HG03432 (cell line): ENCODE data around the gene ILDR2.

Experiments
- ATAC-seq: cut with Tn5 transposase; IDR thresholded peaks from one replicate; pipeline ENCODE4 v1.9.1; 2021; ENCODE audit warnings: mild to moderate bottlenecking, moderate library complexity; ENCODE audit not compliant: unreplicated experiment

ILDR2 gene, protein sequence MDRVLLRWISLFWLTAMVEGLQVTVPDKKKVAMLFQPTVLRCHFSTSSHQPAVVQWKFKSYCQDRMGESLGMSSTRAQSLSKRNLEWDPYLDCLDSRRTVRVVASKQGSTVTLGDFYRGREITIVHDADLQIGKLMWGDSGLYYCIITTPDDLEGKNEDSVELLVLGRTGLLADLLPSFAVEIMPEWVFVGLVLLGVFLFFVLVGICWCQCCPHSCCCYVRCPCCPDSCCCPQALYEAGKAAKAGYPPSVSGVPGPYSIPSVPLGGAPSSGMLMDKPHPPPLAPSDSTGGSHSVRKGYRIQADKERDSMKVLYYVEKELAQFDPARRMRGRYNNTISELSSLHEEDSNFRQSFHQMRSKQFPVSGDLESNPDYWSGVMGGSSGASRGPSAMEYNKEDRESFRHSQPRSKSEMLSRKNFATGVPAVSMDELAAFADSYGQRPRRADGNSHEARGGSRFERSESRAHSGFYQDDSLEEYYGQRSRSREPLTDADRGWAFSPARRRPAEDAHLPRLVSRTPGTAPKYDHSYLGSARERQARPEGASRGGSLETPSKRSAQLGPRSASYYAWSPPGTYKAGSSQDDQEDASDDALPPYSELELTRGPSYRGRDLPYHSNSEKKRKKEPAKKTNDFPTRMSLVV

DNA sequence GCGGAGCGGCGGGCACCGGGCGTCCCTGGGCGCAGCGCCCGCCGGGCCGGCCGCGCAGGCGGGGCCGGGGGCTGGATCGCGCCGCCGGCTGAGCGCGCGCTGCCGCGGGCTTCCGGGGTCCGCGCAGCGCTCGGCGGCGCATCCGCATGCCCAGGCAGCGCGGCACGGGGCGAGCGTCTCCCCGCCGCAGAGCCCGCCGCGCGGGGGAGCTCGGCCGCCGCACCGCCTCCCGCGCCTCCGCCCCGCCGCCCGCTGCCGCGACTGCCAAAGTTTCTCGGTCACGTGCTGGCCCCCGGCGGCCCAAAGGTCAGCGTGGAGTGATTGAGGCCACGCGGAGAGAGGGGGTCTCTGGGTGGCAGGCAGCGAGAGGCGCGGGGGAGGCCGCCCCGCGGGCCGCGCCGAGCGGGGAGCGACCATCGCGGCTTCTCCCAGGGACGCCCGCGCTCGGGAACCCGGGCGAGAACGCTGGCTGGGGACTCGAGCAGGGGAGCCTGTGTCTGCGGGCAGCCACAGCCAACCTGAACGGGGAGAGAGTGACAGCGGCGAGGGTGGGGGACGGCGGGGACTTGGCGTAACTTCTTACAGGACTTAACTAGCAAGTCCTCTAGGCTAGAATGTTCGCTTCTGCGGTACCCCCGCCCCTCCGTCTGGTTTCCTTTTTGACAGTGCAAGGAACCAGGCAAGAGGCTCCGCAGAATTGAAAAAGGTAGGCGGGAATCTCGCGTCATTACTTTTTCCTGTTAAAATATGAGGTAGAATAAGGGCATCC, at the start of gene ILDR2:
Gene ILDR2, minus strand, starts transcription at position 180 of the 769 bp plus-strand sequence. CDS start 272 bp downstream, outside the sequence.
- peak; percentile 83 for ATAC-seq

DNA sequence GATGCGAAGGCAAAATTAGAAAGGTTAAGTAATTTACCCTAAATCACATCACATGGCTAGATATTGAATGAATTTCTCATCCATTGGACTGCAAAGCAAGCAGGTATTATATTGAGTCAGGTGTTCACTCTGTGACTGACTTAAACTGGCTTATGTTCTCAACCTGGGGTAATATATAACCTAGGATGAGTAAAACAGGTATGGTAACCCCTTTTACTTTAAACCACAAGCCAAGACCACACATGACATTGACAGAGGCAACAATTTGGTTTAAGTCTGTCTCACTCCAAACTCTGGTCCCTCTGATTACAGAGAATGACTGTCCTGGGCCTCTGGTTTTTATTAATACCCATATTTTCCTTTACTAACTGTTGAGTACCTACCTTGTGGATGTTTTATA, 47.0 kb upstream of the ILDR2 start:
- ATAC-seq = no peak

DNA sequence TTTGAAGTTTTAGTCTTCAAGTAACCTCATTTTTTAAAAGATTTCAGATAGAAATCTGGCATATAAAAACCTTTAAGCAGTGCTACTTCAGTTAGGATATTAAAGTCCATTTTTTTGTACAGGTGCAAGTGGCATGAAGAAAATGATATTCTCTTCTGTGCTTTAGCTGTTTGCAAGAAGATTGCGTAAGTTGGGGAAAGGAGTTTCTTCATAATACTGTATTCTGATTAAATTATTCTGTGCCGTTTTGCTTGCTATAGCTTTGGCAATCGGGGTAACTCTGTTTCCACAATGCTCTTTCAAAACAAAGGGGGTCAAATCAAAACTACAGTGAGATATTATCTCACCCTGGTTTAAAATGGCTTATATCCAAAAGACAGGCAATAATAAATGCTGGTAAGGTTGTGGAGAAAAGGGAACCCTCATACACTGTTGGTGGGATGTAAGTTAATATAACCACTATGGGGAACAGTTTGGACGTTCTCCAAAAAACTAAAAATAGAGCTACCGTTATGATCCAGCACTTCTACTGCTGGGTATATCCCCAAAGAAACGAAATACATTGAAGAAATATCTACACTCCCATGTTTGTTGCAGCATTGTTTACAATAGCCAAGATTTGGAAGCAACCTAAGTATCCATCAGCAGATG, 40.9 kb upstream of the ILDR2 start:
- no peak for ATAC-seq

DNA sequence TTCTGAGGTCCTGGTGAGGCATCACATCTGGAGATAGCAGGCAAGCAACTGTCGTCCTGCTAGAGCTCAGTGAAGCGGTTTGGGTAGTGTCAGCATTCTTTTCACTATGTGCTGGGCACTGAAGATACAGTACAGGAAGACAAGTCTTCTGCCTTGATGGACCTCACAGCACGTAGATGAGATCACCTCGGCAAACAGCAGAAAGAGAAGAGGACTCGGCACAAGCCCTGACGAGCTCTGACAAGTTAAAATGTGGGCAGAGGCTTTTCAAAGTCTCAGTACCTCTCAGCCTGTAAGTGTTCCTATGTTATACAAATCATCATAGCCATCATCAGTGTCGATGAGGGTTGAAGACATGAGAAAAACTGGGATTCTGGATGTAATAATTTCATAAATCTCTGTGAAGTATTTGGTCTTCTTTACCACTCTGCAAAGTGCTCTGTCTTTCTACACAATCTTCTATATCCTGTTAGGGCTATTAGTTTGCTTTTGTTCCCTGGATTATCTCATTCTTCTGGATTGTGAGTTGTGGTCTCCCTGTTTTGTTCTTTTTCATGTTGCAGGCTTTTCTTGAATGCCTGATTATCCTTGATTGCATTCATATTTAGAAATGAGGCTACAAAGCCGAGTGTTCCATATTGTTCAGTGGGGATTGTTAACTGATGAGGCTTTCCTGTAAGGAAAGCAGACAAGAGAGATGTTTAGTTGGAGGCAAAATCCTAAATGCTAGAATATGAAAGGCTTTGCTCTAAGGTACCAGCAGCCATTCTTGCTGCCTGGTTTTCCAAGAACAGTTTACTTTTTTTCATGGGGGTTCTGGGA, 38.0 kb upstream of the ILDR2 start:
- ATAC-seq = no peak

DNA sequence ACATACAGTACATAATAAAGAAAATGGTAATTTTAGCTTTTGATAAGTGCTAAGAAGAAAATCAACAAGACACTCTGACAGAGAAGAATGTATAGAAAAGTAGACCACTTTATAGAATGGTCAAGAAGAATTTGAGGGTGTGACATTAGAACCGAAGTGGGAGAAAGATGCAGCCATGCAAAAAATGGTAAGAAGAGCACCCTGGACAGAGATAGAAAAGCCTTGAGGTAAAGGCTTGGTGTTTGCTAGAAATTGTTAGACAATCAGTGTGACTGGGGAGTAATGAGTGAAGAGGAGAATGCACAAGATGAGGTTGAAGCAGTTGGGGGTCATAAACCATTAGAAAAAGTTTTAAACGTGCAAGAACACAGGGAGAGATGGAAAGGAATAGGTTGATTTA, 37.2 kb upstream of the ILDR2 start:
- ATAC-seq = no peak

DNA sequence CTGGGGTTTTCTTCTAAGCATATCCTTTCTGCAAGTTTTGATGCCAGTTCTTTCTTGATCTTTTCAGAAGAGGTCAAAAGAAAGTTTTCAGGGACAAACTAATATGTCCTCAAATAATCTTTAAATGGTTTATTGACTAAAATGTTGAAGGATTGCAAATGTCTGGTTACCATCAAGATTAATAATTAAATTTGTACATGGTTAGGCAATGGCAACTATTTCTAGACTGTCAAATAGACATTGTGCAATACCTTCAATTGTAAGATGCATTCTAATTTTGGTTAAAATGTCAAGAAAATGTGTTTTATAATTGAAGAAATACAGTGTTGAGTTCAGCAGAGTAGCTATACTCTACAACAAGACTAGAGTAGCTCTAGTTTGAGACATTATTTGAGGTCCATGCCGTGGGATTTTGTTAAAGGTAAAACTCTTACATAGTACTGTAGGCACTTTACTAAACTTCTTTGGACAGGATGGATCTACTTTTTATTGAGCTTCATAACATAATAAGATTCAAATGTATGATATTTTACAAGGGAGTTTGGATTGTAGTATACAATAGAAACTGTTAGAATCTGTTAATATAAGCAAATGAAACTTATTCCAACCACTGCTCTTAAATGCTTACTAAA, 36.3 kb upstream of the ILDR2 start:
- no peak for ATAC-seq

DNA sequence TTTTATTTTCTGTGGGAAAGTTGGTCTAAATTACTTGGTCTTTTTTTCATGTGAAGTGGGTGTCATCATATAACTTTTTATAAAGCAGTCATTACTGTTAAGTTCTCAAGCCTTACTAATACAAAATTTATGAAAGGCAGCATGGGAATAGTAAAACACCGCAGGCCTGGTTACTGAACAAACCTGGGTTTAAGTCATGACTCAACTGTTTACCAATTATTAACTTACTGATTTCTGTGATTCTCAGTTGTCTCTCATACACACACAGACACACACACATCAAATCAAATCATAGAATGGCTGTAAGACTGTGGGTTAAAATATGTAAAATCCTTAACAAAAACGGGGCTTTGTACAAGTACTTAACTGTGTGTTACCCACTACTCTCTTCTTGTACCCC, 28.4 kb upstream of the ILDR2 start:
- no peak for ATAC-seq

DNA sequence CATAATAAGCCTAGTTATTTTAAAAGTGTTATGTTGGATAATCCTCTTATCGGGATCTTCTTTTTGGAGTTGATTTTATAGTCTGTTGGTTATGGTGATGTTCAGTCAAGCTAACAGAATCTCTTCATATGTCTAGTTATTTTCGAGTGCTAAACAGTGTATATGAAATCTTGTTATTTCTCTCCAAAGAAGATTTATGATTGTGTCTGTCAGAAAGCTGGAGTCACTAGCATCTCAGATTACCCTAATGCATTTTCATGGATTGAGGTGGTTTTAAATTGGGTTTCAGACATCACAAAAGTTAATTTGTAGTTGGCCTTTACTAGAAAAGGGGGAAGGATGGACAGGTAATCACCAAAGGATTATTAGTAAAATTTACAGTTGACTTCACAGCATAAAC, 27.0 kb upstream of the ILDR2 start:
- no peak for ATAC-seq

DNA sequence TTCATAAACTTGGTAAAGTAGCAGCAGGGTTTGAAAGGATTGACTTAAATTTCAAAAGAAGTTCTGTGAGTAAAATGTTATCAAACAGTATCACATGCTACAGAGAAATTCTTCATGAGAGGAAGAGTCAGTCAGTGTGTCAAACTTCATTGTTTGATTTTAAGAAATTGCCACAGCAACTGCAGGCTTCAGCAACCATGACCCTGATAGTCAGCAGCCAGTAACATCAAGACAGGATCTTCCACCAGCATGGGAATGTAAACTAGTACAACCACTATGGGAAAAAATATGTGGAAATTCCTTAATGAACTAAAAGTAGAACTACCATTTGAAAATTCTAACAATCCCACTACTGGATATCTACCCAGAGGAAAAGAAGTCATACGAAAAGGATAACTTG, 25.2 kb upstream of the ILDR2 start:
- ATAC-seq = no peak

DNA sequence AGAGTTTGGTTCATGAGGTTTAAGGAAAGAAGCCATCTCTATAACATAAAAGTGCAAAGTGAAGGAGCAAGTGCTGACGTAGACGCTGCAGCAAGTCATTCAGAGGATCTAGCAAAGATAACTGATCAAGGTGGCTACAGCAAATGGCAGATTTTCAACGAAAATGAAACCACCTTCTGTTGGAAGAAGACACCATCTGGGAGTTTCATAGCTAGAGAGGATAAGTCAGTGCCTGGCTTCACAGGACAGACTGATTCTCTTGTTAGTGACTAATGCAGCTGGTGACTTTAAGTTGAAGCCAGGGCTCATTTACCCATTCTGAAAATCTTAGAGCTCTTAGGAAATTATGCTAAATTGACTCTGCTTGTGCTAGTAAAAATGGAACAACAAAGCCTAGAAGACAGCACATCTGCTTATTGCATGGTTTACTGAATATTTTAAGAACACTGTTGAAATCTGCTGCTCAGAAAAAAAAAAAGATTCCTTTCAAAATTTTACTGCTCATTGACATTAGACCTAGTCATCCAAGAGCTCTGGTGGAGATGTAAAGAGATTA, 24.2 kb upstream of the ILDR2 start:
- no peak for ATAC-seq

DNA sequence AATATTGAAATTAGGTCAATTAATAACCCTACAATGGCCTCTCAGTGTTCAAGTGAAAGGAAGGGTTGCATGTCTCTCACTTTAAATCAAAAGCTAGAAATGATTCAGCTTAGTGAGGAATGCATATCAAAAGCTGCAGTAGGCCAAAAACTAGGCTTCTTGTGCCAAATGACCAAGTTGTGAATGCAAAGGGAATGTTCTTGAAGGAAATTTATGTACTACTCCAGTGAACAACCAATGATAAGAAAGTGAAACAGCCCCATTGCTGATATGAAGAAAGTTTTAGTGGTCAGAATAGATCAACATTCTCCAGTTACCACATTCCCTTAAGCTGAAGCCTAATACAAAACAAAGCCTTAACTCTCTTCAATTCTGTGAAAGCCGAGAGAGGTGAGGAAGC, 23.7 kb upstream of the ILDR2 start:
- no peak for ATAC-seq

DNA sequence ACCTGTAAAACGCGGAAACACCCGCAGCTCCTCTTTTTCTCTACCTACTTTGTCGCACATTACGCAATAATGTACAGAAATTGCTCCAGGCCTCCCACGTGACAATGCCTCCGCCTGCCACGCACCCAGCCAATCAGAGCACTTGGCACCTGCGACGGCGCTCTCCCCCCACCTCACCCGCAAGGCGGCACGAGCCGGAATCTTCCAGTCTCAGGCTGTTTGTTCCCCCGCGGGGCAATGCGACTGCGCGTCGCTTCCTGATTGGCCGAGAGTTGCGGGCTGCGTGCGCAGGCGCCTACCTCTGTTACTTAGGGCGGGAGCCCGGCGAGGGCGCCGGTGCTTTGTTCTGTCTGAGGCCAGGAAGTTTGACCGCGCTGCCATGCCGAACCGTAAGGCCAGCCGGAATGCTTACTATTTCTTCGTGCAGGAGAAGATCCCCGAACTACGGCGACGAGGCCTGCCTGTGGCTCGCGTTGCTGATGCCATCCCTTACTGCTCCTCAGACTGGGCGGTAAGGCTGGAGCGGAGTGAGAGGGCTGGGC, 13.7 kb upstream of the ILDR2 start, which contains the start of gene MAEL:
Gene MAEL, plus strand, starts transcription at position 307 of the 542 bp plus-strand sequence. Its CDS starts 73 bp downstream, at position 380.
- no peak for ATAC-seq

DNA sequence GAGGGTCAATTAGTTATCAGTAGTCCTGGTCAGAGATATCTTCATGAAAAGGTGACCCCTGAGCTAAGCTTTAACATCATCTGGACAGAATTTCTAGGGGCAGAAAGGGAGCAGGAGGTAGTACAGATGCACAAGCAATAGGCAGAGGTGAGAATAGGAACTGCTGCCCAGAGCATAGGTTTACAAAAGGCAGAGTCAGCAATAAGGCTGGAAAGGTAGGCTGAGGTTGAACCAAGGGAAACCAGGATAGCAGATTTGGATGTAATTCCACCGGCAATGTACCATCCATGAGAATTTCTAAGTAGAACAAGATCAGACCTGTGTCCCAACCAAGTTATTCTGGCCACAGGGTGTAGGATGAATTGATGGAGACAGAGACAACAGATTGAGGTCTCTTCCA, 6.2 kb upstream of the ILDR2 start:
- no peak for ATAC-seq

DNA sequence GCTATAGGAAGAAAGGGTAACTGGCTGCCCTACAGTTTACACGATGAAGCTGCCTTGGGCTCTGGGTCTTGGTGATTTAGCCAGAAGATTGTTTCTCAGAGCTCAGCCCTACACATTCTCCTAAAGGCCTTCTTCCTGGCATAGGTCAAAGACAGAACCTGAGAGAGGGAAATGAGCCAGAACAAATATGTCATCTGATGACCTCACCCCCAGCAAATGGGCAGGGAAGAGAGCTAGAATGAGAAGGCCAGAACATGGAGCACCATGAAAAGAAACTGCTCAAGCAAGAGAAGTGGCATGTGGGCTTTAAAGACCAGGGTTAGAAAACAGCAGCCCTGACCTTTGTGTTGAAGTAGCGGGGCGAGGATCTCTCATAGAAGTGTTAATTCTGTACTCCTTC, 5.5 kb upstream of the ILDR2 start:
- ATAC-seq = no peak

DNA sequence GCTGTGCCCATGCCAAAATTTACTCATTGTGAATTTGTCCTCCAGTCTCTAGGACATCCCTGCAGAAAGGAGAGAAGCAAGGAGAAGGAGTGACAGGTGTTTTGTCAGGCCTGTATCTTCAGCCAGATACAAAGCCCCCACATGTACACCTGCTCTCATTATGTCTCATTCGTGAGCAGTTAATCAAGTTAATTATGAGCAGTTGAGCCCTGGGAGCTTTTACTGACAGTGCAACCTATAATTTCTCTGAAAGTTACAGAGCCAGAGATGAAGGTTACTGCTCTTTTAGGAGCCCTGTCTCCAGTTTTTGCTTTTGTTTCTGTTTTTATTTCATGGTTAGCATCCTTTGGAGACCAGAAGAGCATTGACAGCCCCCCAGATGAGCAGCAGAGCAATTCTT, 5.0 kb upstream of the ILDR2 start:
- no peak for ATAC-seq

DNA sequence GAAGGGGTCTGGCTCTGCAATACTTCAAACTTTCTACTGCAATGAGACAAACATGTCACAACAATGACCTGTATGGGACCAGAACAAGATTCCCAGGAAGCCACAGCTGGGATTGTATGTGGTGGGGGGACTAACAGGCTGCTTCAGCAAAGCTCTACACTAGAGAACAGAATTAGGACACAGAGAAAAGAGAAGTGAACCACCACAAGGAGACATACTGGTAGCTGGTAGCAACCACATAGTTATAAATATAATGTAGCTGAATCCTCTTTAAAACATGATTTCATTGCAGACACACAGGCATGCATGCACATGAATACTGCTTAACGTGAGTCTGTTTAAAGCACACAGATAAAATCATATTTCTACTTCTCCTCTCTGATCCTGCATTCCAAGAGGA, 3.5 kb upstream of the ILDR2 start:
- no peak for ATAC-seq

DNA sequence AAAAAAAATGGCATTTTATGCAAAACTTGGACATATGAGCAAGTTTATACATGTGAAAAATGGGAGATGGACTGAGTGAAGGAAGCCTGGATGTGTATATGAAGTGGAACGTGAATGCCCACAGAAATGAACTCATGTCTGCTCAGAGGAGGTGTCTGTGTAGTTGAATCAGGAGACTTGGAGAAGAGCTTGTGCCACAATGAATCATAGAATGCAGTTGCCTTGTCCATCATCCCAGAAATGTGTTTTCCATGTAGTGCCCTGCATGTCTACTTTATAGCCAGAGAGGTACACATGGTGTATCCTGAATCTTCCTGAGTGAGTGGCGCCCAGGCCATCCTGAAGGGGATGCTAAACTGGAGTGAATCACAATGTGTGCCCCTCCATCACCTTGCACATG, 2.6 kb upstream of the ILDR2 start:
- no peak for ATAC-seq

DNA sequence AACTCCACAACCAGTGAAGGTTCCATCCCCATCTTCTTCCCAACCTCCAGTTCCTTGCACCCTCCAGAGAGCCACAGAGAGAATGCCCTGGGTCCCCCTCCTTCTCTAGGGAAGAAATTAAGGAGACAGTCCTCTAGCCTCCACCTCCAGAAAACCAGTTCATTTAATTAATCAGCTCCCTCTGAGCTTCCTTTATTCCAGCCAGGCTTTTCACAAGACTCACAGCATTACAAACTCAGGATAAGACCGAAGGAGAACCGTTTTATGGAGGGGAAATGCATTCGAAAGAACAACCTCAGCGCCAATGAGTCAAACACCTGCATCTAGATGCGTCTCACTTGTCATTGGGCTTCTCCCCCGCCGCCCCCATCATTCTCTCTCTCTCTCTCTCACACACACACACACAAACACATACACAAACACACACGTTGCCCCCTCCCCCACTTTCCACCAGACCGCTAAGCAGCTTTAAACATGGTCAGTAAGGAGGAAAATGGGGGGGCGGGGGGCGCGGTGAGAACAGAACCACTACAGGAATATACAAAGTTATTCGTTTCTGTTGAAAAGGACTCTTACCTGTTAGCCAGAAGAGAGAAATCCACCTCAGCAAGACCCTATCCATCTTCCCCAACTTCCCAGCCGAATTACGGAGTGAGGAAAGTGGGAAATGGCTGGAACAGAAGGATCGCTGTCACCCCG, 544 bp downstream of the ILDR2 start:
- peak; percentile 1 for ATAC-seq

DNA sequence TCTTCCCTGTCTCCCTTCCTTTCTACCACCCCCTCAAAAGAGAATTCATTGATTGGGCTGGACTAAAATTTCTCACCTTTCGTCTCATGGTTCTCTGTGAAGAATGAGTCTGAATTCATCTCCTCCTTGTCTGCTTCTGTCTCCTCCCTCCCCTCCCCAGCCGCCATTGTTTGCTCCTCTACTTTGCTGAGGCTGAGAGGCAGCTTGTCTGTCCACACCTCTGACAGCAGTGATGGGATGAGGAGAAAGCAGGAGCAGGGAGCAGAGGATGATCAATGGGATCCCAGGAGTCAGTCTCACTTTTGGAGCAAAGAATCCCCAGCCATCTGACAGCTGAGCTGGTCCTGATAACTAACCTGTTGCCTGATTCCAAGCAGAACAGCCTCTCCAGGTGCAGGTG, 2.5 kb downstream of the ILDR2 start:
- no peak for ATAC-seq
